Activated CD4-positive, alpha-beta T cell treated with anti-CD3 and anti-CD28 coated beads for 1 hour (primary cell): ENCODE measurements around the gene SCCPDH.
"Not testable (repeated sequence)": the region's sequence is repeated elsewhere in the genome, so short reads cannot be mapped to it uniquely, and the experiment has no call there.

Experiments
- DNase-seq: peaks from one replicate; pipeline ENCODE4 v3.0.0-alpha.2; 2020

The SCCPDH gene

DNA sequence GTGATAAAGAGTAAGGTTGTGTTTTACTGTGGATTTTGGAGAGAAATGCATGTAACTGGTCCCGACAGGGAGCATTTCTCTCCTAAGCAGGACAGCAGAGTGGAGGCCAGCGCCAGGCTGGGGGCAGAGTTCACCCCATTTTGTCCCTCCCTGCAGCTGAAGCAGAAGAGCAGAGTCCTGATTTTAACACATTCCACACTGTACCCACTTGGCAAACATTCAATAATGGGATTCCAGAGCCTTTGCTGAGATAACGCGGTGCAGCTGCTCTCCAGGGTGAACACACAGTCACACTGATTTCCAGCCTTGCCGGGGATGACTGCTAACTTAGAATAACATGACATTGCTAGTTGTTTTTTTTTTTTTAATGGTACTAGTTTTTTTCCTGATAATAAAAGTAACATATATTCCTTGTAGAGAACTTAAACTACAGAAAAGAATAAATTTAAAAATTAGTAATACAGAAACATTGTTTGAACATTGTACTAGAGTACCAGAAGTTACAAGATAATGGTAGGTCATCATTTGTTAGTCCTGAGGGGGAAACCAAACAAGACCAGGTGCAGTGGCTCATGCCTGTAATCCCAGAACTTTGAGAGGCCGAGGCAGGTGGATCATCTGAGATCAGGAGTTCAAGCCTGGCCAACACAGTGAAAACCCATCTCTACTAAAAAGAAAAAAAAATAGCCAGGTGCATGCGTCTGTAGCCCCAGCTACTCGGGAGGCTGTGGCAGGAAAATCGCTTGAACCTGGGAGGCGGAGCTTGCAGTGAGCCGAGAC lies 77.2 kb downstream of the SCCPDH start:
- DNase-seq, result no peak

DNA sequence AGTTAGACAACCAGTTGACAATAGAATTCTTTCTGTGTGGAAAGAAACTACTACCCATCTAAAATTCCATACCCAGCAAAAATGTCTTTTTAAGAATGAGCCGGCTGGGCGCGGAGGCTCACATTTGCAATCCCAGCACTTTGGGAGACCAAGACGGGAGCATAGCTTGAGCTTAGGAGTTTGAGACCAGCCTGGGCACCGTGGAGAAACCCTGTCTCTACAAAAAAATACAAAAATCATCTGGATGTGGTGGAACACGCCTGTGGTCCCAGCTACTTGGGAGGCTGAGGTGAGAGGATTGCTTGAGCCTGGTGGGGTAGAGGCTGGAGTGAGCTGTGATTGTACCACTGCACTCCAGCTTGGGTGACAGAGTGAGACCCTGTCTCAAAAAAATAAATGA lies 79.2 kb downstream of the SCCPDH start:
- no peak for DNase-seq

DNA sequence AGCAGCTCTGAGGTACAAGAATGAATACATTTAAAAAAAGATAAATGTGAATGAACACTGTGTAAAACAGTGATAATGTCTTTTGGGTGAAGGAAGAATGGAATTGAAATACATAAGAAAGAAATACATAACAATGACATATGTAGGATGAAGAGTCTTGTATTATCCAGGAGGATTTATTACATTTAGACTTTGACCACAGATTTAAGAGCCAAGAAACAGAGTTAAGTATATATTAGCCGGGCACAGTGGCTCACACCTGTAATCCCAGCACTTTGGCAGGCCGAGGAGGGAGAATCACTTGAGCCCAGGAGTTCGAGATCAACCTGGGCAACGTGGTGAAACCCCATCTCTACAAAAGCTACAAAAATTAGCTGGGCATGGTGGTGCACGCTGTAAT lies 79.7 kb downstream of the SCCPDH start:
- no peak for DNase-seq

DNA sequence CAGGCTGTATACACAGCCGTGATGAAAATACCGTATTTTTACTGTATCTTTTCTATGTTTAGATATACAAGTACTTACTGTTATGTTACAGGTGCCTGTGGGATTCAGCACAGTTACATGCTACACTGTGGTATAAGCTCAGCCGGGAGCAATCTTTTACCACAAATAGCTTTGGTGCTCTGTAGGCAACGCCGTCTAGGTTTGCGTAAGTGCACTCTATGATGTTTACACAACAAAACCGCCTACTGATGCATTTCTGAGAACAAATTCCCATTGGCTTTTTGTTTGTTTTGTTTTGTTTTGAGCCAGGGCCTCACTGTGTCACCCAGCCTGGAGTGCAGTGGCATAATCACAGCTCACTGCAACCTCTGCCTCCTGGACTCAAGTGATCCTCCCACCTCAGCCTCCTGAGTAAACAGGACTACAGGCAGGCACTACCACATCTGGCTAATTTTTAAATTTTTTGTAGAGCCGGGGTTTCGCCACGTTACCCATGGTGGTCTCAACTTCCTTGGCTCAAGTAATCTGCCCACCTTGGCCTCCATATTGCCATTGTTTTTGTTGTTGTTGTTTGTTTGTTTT lies 81.0 kb downstream of the SCCPDH start:
- DNase-seq, result no peak

DNA sequence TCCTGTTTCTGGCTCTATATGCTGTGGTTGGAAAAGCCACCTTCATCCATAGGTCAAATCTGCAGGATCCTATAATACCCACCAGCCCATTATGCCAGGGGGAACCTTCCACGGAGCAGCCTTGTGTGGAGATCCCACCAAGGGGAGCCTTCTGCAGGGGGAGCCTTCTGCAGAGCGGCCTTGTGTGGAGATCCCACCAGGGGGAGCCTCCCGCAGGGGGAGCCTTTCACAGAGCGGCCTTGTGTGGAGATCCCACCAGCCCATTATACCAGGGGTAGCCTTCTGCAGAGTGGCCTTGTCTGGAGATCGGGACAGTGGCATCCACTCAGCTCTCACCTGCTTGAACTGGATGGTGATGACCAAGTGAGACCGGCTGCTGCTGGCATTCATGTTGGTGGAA lies 85.3 kb downstream of the SCCPDH start:
- no peak for DNase-seq

DNA sequence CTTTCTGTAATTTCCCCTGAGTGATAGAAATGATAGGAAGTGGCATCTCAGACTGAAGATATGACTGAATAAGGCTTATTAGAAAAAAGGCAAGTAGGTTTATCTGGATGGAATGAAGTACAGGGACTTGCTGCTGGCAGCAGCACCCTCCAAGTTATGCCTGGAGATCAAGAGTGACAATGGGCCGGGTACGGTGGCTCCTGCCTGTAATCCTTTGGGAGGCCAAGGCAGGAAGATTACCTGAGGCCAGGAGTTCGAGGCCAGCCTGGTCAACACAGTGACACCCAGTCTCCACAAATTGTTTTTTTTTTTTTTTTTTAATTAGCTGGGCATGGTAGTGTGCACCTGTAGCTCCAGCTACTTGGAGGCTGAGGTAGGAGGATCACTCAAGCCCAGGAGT lies 87.8 kb downstream of the SCCPDH start:
- no peak for DNase-seq

DNA sequence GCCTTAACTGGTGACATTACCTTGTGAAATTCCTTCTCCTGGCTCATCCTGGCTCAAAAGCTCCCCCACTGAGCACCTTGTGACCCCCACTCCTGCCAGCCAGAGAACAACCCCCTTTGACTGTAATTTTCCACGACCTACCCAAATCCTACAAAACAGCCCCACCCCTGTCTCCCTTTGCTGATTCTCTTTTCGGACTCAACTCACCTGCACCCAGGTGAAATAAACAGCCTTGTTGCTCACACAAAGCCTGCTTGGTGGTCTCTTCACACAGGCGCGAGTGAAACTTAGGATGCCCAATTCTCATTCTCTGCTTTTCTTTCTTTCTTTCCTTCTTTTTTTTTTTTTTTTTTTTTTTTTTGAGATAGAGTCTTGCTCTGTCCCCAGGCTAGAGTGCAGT lies 89.1 kb downstream of the SCCPDH start:
- DNase-seq, result not testable (repeated sequence)

DNA sequence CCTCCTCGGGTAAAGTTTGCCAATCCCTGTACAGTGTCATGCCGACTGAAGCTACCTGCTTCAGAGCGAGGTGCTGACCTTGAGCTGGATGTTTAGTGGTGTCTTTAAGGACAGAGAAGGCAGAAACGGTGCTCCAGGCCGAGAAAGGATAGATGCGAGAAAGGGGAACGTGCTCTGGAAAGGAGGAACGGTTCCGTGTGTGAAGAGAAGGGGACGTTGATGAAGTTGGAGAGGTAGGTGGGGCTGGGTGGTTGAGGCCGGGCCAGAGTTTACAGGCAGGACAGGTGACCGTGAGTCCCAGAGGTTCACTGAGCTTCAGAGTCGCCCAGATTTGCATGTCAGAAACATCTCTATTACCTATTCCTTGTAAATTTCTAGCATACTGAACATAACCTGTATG lies 90.7 kb downstream of the SCCPDH start:
- no peak for DNase-seq

DNA sequence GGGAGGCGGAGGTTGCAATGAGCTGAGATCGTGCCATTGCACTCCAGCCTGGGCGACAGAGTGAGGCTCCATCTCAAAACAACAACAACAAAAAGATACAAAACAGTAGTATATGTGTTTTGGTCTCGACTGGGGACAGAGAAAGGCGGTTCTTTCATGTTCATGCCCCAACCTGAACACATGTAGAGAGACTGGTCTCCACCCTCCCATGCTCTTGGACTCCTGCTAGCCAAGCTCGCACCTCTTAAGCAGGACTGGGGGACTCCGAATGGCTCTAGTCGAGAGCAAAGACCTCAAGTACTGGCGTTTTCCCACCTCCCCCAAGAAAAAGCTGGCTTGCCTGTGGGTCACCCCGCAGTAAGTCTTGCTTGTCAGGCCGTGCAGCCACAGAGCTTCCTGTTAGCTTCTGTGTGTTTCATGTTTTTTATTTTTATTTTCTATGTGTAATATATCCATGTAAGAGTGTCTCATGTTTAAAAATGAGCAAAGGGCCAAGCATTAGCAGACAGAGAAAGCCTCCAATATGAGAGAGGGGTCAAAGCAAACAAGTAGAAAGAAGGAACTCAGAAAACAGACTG lies 91.6 kb downstream of the SCCPDH start:
- DNase-seq, result no peak
